Measurements from ENCODE around the gene CRYGN. TPM values are rescaled to one million over a fixed set of nuclear protein-coding genes. Genes with fewer than 3 reads are reported as not detected.

Gene CRYGN
- total RNA-seq, 2 donors from 2014 or later = 0.35 TPM; not detected in 1

GRCh38 chr7:151459726-151460473 is 20.0 kb upstream of the CRYGN start:
- Histone ChIP-seq H3K27me3 (replicated peaks; ENCODE audit: insufficient read depth) (no peaks in the 10 kb centered on the region), H3K4me1 (ENCODE audit: control insufficient read depth in 1 of 2, low read depth in 2 of 2) (peaks cover 18 to 24% of the 10 kb centered on the region in 2 donors), H3K9me3 (peaks cover 7% of the 10 kb centered on the region), H3K27ac (peak overlapping the region; percentile 89 to 90), H3K36me3 (peaks cover 3% of the 10 kb centered on the region), H3K4me3 (peak overlapping the region; percentile 66)
- peak; percentile 30 for TF ChIP-seq CTCF (IDR thresholded peaks at IDR 0.05)
- ATAC-seq (ENCODE audit: insufficient number of reproducible peaks, low FRiP score, low read depth) = peak; percentile 79
- DNase-seq (ENCODE audit: low spot score) = peak; percentile 65

- TF ChIP-seq CTCF (IDR thresholded peaks at IDR 0.05) = no peak
- Histone ChIP-seq H3K4me3 (no peak overlapping the region), H3K36me3 (no peaks in the 10 kb centered on the region), H3K9me3 (peaks cover 3% of the 10 kb centered on the region), H3K4me1 (ENCODE audit: control insufficient read depth in 1 of 2, low read depth in 2 of 2) (peaks cover 18 to 24% of the 10 kb centered on the region in 2 donors), H3K27ac (no peak overlapping the region), H3K27me3 (replicated peaks; ENCODE audit: insufficient read depth) (no peaks in the 10 kb centered on the region)
- DNase-seq (ENCODE audit: low spot score) (no peak), ATAC-seq (ENCODE audit: insufficient number of reproducible peaks, low FRiP score, low read depth) (no peak)
Measured at GRCh38 chr7:151457534-151457933, 17.6 kb upstream of the CRYGN start.

- no peaks in the 10 kb centered on the region for H3K27me3 ChIP-seq (replicated peaks; ENCODE audit: insufficient read depth)
Measured at GRCh38 chr7:151456782-151457181, 16.8 kb upstream of the CRYGN start.

DNA sequence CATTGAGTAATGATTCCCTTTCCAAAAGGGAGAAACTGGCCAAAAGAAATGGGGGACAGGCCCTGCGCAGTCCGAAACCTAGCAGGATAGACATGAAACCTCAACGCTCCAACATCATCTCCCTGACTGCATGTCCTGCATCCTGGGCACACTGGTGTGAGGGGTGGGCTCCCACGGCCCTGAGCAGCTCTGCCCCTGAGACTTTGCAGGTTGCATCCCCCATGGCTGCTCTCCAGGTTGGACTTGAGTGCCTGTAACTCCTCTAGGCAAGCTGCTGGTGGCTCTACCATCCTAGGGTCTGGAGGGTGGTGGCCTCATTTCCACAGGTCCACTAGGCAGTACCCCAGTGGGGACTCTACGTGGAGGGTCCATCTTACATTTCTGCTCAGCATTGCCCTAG is 16.3 kb upstream of the CRYGN start:
- Histone ChIP-seq H3K4me3 (no peak overlapping the region), H3K27me3 (replicated peaks; ENCODE audit: insufficient read depth) (no peaks in the 10 kb centered on the region), H3K36me3 (no peaks in the 10 kb centered on the region), H3K27ac (no peak overlapping the region), H3K4me1 (ENCODE audit: control insufficient read depth in 1 of 2, low read depth in 2 of 2) (peaks cover 14 to 20% of the 10 kb centered on the region in 2 donors), H3K9me3 (no peaks in the 10 kb centered on the region)
- DNase-seq (ENCODE audit: low spot score) = no peak
- no peak for ATAC-seq (ENCODE audit: insufficient number of reproducible peaks, low FRiP score, low read depth)
- no peak for TF ChIP-seq CTCF (IDR thresholded peaks at IDR 0.05)

More at GRCh38 chr7:151456782-151457181, 16.8 kb upstream of the CRYGN start:
- Histone ChIP-seq H3K4me1 (ENCODE audit: control insufficient read depth in 1 of 2, low read depth in 2 of 2) (peaks cover 18 to 24% of the 10 kb centered on the region in 2 donors), H3K9me3 (no peaks in the 10 kb centered on the region), H3K4me3 (no peak overlapping the region), H3K27ac (no peak overlapping the region), H3K36me3 (no peaks in the 10 kb centered on the region)
- TF ChIP-seq CTCF (IDR thresholded peaks at IDR 0.05) = no peak
- no peak for DNase-seq (ENCODE audit: low spot score)
- no peak for ATAC-seq (ENCODE audit: insufficient number of reproducible peaks, low FRiP score, low read depth)

GRCh38 chr7:151455690-151456089 is 15.7 kb upstream of the CRYGN start:
- no peak for TF ChIP-seq CTCF (IDR thresholded peaks at IDR 0.05)
- Histone ChIP-seq H3K9me3 (no peaks in the 10 kb centered on the region), H3K4me1 (ENCODE audit: control insufficient read depth in 1 of 2, low read depth in 2 of 2) (peaks cover 10 to 14% of the 10 kb centered on the region in 2 donors), H3K27ac (no peak overlapping the region), H3K27me3 (replicated peaks; ENCODE audit: insufficient read depth) (no peaks in the 10 kb centered on the region), H3K36me3 (no peaks in the 10 kb centered on the region), H3K4me3 (no peak overlapping the region)
- DNase-seq (ENCODE audit: low spot score) = no peak
- no peak for ATAC-seq (ENCODE audit: insufficient number of reproducible peaks, low FRiP score, low read depth)

All from thoracic aorta (tissue), 2 donors.